ENCODE data around the gene MT1E. TPM values are rescaled to one million over a fixed set of nuclear protein-coding genes. Genes with fewer than 3 reads are reported as not detected.

Gene MT1E
- 76.8 and 81.5 TPM in 2 replicates for total RNA-seq

GRCh38 chr16:56625140-56625942 lies at the start of gene MT1E:
Gene MT1E, plus strand, starts transcription at chr16:56625781. Its CDS starts 71 bp downstream, at chr16:56625852.

DNA sequence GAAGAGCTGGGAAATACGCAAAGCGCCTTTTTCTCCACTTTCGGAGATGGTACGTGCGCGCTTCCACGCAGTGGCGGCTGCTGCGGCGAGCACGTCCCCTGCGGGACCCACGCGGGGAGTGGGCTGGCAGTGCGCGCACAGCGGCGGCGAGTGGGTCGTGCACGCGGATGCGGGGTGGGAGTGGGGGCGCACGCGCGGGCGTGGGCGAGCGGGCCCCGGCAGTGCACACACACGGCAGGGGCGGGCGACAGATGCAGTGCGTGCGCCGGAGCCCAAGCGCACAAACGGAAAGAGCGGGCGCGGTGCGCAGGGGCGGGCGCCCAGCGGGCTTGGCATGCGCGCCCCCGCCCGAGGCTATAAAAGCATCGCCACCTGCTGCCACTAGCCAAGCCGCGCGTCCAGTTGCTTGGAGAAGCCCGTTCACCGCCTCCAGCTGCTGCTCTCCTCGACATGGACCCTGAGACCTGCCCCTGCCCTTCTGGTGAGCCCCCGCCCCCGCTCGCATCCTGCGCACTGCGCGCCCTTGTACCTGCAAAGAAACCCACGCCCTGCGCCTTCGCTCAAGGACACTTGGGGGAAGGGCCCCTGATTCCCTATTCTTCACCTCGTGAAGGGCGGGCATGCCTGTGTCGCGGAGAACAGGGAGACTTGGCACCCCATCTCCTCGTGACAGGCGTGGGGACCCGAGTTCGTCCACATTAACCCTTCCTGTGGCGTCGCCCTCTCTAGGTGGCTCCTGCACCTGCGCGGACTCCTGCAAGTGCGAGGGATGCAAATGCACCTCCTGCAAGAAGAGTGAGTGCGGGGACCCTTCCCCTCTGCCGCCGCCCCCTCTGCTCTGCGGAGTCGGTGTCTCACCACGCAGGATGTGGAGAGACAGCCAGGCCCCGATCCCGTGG lies 36.2 kb upstream of the MT1E start, which contains the start of gene MT3:
Gene MT3, plus strand, starts transcription at position 388 of the 899 bp plus-strand sequence. Its CDS starts 63 bp downstream, at position 451.

GRCh38 chr16:56608043-56608875 lies 17.3 kb upstream of the MT1E start, which contains the start of gene MT2A:
Gene MT2A, plus strand, starts transcription at chr16:56608584. Its CDS starts 72 bp downstream, at chr16:56608656.

DNA sequence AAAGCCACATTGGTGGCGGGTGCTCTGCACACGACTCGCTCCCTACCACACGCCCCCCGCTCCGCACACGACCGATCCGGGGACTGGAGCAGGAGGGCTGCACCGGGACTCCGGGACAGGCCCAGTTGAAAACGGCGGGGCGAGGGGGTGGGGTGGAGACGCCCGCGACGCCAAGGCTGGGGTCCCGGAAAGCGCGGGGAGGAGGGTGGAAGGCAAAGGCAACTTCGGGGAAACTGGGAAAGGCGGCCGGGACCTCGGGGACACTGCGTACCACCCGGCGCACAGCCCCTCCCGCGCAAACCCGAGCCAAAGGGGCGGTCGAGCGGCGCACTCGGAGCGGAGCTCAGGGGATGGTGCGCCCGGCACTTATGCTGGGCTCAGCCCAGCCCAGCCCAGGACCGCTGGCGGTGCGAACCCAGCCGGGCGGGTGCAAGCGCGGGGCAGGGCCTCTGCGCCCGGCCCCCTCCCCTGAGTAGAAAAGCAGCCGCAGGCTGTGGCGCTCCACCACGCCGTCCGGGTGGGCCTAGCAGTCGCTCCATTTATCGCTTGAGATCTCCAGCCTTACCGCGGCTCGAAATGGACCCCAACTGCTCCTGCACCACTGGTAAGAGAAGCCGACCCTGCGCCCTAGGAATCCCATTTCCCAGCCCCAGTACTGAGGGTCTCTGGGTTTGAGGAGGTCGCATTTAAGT lies 6.7 kb downstream of the MT1E start, which contains the start of gene MT1M:
Gene MT1M, plus strand, starts transcription at position 504 of the 692 bp plus-strand sequence. Its CDS starts 73 bp downstream, at position 577.

GRCh38 chr16:56637814-56638750 lies 12.5 kb downstream of the MT1E start, which contains the start of gene MT1A:
Gene MT1A, plus strand, starts transcription at chr16:56638666. Its CDS starts 73 bp downstream, at chr16:56638739.

GRCh38 chr16:56651586-56651985 lies 26.0 kb downstream of the MT1E start, which contains the start of gene MT1B:
Gene MT1B, plus strand, starts transcription at chr16:56651886. Its CDS starts 68 bp downstream, at chr16:56651954.

GRCh38 chr16:56657555-56658326 lies 32.2 kb downstream of the MT1E start, which contains the start of gene MT1F:
Gene MT1F, plus strand, starts transcription at chr16:56657959. Its CDS starts 100 bp downstream, at chr16:56658059.

GRCh38 chr16:56667581-56668571 lies 42.3 kb downstream of the MT1E start, which contains the start of gene MT1G:
Gene MT1G, minus strand, starts transcription at chr16:56668065. Its CDS starts 72 bp downstream, at chr16:56667993.

GRCh38 chr16:56669005-56669839 lies 43.6 kb downstream of the MT1E start, which contains the start of gene MT1H:
Gene MT1H, plus strand, starts transcription at chr16:56669814. Its CDS starts 71 bp downstream, at chr16:56669885.

Other genes starting within 250 kb of the MT1E start
- gene AMFR, start 200.2 kb upstream of the MT1E start, total RNA-seq: 144 and 199 TPM in 2 replicates
- gene NUDT21, start 174.4 kb upstream of the MT1E start, total RNA-seq: 55.3 and 57.7 TPM in 2 replicates
- 34.9 and 48.7 TPM in 2 replicates for gene OGFOD1, start 174.2 kb upstream of the MT1E start, total RNA-seq
- gene BBS2, start 105.8 kb upstream of the MT1E start, total RNA-seq: 26.3 and 31.0 TPM in 2 replicates
- gene MT4, start 60.7 kb upstream of the MT1E start, total RNA-seq: not detected in 2 replicates
- gene MT3, start 36.3 kb upstream of the MT1E start, total RNA-seq: not detected in 2 replicates
- 53.2 and 74.9 TPM in 2 replicates for gene MT2A, start 17.2 kb upstream of the MT1E start, total RNA-seq
- gene MT1M, start 6.9 kb downstream of the MT1E start, total RNA-seq: 0.24 TPM in 1 of 2 replicates, not detected in the other
- 0.88 TPM in 1 of 2 replicates, not detected in the other for gene MT1A, start 12.9 kb downstream of the MT1E start, total RNA-seq
- not detected in 2 replicates for gene MT1B, start 26.1 kb downstream of the MT1E start, total RNA-seq
- gene MT1F, start 32.2 kb downstream of the MT1E start, total RNA-seq: 0.29 TPM in 1 of 2 replicates, not detected in the other
- 13.4 TPM in 1 of 2 replicates, not detected in the other for gene MT1G, start 42.3 kb downstream of the MT1E start, total RNA-seq
- not detected in 2 replicates for gene MT1H, start 44.0 kb downstream of the MT1E start, total RNA-seq
- 32.3 and 66.0 TPM in 2 replicates for gene MT1X, start 56.7 kb downstream of the MT1E start, total RNA-seq
- gene NUP93, start 104.3 kb downstream of the MT1E start, total RNA-seq: 20.8 and 30.4 TPM in 2 replicates
- gene SLC12A3, start 239.4 kb downstream of the MT1E start, total RNA-seq: not detected in 2 replicates